ENCODE data around the gene CLEC4F. TPM values are rescaled to one million over a fixed set of nuclear protein-coding genes. Genes with fewer than 3 reads are reported as not detected.

CLEC4F gene
- total and polyA plus RNA-seq, 2 donors (not counting 3 experiments of a cell fraction or from before 2014, with no cell fraction given): not detected

DNA sequence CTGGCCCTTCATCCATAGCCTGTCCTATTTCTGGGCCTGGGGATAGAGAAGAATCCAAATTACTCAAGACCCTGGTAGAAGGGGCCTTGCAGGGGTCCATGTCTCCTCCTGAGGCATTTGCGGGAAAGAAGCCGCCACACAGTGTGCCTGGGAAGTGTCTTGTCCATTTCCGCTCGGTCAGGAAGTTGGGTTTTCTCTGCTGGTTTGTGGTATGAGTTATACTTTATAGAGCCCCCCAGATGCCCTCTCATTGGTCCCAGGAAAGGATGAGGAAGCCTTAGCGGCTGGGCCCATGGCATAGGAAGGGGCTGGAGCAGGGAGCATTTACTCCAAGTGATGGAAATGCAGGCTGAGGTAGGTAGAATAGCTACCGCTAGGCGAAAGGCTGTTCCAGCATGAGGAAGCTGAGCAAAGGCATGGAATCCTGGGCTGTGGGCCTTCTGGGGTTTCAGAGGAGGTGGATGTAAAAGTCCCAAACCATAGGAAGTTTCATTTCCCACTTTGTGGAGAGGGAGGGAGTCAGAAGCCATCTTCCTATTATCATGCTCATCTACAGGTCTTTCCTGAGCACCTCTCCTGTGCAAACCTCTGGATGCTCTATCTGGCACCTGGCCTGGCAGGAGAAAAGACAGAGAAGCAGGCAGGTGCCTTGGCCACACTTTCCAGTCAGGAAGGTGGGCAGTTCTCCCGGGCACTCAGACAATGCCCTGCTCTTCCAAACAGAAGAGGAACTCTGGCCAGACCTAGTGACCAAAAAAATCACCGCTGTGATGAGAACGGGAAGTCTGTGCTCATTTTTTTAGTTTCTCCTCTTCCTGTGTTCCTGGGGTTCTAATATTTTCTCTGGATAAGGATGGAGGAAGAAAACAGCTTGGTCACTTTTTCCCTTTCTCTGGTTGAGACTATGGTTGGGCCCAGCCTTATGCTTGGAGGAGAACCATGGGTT, 17.9 kb upstream of the CLEC4F start:
- Histone ChIP-seq H4K20me1 (replicated peaks; ENCODE audit: control insufficient read depth, extremely low read depth, insufficient read depth, low read length) (no peaks in the 10 kb centered on the region), H3K4me2 (ENCODE audit: insufficient read depth, low read length) (no peak overlapping the region), H3K4me3 (replicated peaks in 1 of 3; ENCODE audit: insufficient read depth in 1 of 3, low read depth in 1 of 3, low read length in 3 of 3) (no peak overlapping the region), H3K27me3 (ENCODE audit: control insufficient read depth in 2 of 2, insufficient read depth in 2 of 2, low read length in 2 of 2) (peaks cover 11 to 20% of the 10 kb centered on the region in 2 experiments), H3K9ac (replicated peaks; ENCODE audit: extremely low read depth, insufficient read depth, low read length) (no peak overlapping the region), H3K9me3 (replicated peaks; ENCODE audit: control insufficient read depth, insufficient read depth, low read length) (no peaks in the 10 kb centered on the region), H3K27ac (ENCODE audit: insufficient read depth, low read depth, low read length) (no peak overlapping the region), H3K36me3 (ENCODE audit: control insufficient read depth in 2 of 2, extremely low read depth in 1 of 2, insufficient read depth in 2 of 2, low read length in 2 of 2) (no peaks in the 10 kb centered on the region), H2AFZ (ENCODE audit: low read depth, low read length) (no peak overlapping the region), H3K9me1 (replicated peaks; ENCODE audit: control insufficient read depth, extremely low read depth, insufficient read depth, low read length) (no peaks in the 10 kb centered on the region), H3K79me2 (ENCODE audit: control insufficient read depth, insufficient read depth, low read length) (no peaks in the 10 kb centered on the region), H3K4me1 (ENCODE audit: control insufficient read depth, extremely low read depth, insufficient read depth, low read length) (no peaks in the 10 kb centered on the region)
- DNase-seq (ENCODE audit: low read depth, low spot score) (no peak), FAIRE-seq (no peak)
- intact Hi-C loops (cut with micrococcal nuclease): no loop called here
- dilution Hi-C loops (cut with MboI; ENCODE audit: extremely low pct_ligation_motif_present, low sequenced_read_pairs): no loop called here
- ChIA-PET CTCF (no interaction called here), POLR2A (no interaction called here)
- TF ChIP-seq POLR2AphosphoS5 (IDR thresholded peaks at IDR 0.05; ENCODE audit: insufficient read depth, low read depth, low read length): no peak
- no peak for TF ChIP-seq EZH2 (IDR thresholded peaks at IDR 0.05; ENCODE audit: borderline replicate concordance, low read depth, low read length, severe bottlenecking)
- TF ChIP-seq, protein P1, sequence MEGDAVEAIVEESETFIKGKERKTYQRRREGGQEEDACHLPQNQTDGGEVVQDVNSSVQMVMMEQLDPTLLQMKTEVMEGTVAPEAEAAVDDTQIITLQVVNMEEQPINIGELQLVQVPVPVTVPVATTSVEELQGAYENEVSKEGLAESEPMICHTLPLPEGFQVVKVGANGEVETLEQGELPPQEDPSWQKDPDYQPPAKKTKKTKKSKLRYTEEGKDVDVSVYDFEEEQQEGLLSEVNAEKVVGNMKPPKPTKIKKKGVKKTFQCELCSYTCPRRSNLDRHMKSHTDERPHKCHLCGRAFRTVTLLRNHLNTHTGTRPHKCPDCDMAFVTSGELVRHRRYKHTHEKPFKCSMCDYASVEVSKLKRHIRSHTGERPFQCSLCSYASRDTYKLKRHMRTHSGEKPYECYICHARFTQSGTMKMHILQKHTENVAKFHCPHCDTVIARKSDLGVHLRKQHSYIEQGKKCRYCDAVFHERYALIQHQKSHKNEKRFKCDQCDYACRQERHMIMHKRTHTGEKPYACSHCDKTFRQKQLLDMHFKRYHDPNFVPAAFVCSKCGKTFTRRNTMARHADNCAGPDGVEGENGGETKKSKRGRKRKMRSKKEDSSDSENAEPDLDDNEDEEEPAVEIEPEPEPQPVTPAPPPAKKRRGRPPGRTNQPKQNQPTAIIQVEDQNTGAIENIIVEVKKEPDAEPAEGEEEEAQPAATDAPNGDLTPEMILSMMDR (IDR thresholded peaks at IDR 0.05; ENCODE audit: extremely low read depth in 1 of 2, insufficient read depth in 1 of 2, low read depth in 1 of 2, low read length in 2 of 2): no peak
- TF ChIP-seq JUN (IDR thresholded peaks at IDR 0.05; ENCODE audit: borderline replicate concordance, insufficient read depth, insufficient read length, low read depth): no peak
- no peak for TF ChIP-seq MYC (IDR thresholded peaks at IDR 0.05; ENCODE audit: low read depth, low read length)
- TF ChIP-seq, protein P2, sequence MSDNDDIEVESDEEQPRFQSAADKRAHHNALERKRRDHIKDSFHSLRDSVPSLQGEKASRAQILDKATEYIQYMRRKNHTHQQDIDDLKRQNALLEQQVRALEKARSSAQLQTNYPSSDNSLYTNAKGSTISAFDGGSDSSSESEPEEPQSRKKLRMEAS (IDR thresholded peaks at IDR 0.05; ENCODE audit: insufficient read depth, insufficient read length): no peak
- BruUV-seq (replicated peaks): no TSS peak
